RWPE1 (cell line): Measurements from ENCODE around the gene AK6.
A peak's percentile ranks its signal among the peaks of the same experiment; 100 is the strongest.

Experiments used
- CTCF ChIA-PET: fragments of 350-600 bp; sonication (Branson Sonifier 250); formaldehyde crosslinking; extraction: SDS; loops from one replicate; lab custom pipeline; 2021; lab: Yijun Ruan, JAX
- POLR2A ChIA-PET: fragments of 400-600 bp; formaldehyde crosslinking; extraction: SDS; loops from one replicate; lab custom pipeline; 2020; ENCODE audit warnings: antibody characterized with exemption; ENCODE audit not compliant: low non-redundant PET; lab: Yijun Ruan, JAX
- DNase-seq: peaks from one replicate; pipeline ENCODE4 v3.0.0; 2012; ENCODE audit warnings: low spot score
- H3K27ac ChIP-seq: fragments of 450-650 bp; 2 replicates; pipeline ENCODE4 v1.5.1; 2017
- TF ChIP-seq, protein P1 (sequence below): fragments of 450-650 bp; conservative IDR thresholded peaks from 2 replicates; pipeline ENCODE4 v1.5.1; 2017; ENCODE audit warnings: low read depth, mild to moderate bottlenecking

The AK6 gene

DNA sequence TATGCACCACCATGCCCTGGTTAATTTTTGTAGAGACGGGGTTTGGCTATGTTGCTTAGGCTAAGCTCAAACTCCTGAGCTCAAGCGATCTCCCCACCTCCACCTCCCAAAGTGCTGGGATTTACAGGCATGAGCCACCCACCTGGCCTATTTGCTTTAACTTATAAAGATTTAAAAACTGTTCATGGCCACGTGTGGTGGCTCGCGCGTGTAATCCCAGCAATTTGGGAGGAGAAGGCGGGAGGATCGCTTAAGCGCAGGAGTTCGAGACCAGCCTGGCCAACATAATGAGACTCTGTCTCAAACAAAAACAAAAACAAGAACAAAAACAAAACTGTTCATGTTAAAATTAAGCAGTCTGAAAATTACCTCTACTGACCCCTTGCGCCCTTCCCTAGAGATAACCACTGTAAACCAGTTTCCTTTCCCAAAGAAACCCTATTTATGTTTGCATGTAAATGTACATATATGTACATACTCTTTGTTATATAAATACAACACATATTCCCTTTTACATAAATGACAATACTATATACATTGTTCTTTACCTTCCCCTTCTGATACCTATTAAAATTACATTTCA lies 1.5 kb downstream of the AK6 start:
- ChIA-PET POLR2A (no interaction called here), CTCF (interaction anchor here (1.2 kb wide), 1 partner anchor 274 kb away, joined by 5 read pairs; no protein-coding TSS in a partner anchor)
- no peak for DNase-seq
- TF ChIP-seq, protein P1, sequence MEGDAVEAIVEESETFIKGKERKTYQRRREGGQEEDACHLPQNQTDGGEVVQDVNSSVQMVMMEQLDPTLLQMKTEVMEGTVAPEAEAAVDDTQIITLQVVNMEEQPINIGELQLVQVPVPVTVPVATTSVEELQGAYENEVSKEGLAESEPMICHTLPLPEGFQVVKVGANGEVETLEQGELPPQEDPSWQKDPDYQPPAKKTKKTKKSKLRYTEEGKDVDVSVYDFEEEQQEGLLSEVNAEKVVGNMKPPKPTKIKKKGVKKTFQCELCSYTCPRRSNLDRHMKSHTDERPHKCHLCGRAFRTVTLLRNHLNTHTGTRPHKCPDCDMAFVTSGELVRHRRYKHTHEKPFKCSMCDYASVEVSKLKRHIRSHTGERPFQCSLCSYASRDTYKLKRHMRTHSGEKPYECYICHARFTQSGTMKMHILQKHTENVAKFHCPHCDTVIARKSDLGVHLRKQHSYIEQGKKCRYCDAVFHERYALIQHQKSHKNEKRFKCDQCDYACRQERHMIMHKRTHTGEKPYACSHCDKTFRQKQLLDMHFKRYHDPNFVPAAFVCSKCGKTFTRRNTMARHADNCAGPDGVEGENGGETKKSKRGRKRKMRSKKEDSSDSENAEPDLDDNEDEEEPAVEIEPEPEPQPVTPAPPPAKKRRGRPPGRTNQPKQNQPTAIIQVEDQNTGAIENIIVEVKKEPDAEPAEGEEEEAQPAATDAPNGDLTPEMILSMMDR: no peak
- H3K27ac ChIP-seq: peak overlapping the region; percentile 35

DNA sequence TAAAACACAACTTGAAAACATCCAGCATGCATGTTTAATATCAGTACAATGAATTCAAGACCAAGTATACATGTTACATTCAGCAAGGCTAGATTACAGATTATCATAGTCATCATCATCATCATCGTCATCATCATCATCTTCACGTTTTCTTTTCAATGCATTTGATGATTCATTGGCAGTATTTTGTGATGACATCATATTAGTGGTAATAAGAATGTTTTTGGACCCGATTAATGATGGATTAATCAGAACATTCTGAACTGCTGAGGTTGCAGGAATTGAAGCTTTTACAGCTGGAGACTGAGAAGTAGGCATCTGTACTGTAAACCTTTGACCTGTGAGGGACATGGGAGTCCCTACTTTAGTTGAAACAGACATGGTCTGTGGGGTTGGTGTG lies 4.5 kb downstream of the AK6 start:
- H3K27ac ChIP-seq: no peak overlapping the region
- CTCF ChIA-PET: no interaction called here
- POLR2A ChIA-PET: no interaction called here
- DNase-seq: no peak
- TF ChIP-seq, protein P1: no peak

DNA sequence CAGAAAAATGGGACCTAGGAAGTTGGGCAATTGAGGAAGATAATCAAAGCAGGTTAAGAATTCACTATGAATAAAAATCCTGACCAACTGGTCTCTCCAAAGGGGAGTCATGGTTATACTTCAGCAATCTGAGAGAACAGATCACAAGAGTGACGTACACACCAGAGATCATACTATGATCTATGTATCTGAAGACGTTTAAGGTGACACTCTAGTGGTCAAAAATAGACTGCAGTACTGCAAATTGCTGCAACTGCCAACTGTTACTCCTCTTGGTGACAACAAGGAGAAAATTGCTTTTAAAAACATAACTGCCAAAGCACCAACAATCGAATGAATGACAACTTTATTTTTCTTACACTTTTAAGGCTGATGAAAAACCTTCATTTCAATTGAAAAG lies 4.9 kb downstream of the AK6 start:
- ChIA-PET POLR2A (no interaction called here), CTCF (no interaction called here)
- DNase-seq: no peak
- no peak overlapping the region for H3K27ac ChIP-seq
- TF ChIP-seq, protein P1: peak; percentile 47

DNA sequence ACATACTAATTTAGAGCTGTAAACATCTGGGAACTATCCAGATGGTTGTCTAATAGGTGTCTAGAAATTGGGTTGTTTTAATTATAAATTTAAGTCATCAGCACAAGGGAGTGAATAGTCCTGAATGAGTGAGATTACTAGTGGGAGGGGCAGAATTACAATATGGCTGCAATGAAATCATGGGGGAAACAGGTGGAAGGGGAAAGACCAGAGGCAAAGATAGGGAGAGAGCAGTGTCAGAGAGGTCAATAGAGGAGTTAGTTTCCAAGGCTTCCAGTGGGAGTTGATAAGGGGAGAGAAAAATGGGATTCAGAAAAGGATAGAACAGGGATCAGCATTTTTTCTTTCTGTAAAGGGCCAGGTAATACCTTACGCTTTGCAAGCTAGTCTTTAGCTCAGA lies 8.9 kb downstream of the AK6 start:
- no peak overlapping the region for H3K27ac ChIP-seq
- TF ChIP-seq, protein P1: no peak
- ChIA-PET CTCF (no interaction called here), POLR2A (no interaction called here)
- no peak for DNase-seq

- TF ChIP-seq, protein P1: no peak
- CTCF ChIA-PET: interaction anchor here (0.7 kb wide), 1 partner anchor 1724 kb away, joined by 3 read pairs; no protein-coding TSS in a partner anchor
- POLR2A ChIA-PET: no interaction called here
- DNase-seq: no peak
- no peak overlapping the region for H3K27ac ChIP-seq
Measured at GRCh38 chr5:69359699-69360098, 9.6 kb downstream of the AK6 start.

DNA sequence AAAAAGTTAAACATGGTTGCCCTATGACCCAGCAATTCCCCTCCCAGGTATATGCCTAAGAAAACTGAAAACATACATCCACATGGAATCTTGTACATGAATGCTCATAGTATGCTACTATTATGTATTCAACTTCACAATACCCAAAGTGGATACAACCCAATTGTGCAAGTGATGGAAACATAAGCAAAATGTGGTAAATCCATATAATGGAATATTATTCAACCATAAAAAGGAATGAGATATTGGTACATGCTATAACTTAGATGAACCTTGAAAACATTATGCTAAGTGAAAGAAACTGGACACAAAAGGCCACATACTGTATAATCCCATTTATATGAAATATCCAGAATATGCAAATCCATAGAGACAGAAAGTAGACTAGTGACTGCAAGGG lies 18.7 kb downstream of the AK6 start:
- TF ChIP-seq, protein P1: no peak
- ChIA-PET CTCF (interaction anchor here (0.6 kb wide), 1 partner anchor 11 kb away, joined by 3 read pairs; no protein-coding TSS in a partner anchor), POLR2A (no interaction called here)
- DNase-seq: no peak
- no peak overlapping the region for H3K27ac ChIP-seq

DNA sequence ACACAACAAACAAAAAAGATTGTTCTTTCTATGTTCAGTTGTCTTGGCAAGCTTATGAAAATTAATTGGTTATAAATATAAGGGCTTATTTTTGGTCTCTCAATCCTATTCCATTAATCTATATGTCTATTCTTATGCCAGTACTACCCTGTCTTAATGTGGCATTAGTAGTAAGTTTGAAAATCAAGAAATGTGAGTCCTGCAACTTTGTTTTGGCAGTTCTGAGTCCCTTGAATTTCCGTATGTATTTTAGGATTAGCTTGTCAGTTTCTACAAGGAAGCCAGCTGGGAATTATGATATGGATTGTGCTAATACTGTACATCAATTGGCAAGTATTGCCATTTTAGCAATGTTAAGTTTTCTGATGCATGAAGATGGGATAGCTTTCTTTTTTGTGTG lies 26.2 kb downstream of the AK6 start:
- CTCF ChIA-PET: no interaction called here
- DNase-seq: no peak
- TF ChIP-seq, protein P1: no peak
- no peak overlapping the region for H3K27ac ChIP-seq
- POLR2A ChIA-PET: no interaction called here
